Smooth muscle cell of the pulmonary artery (primary cell): Measurements from ENCODE around the gene MAGOHB. TPM values are rescaled to one million over a fixed set of nuclear protein-coding genes. Genes with fewer than 3 reads are reported as not detected.

Experiments used
- total RNA-seq: library from RNA; depleted of rRNA; stranded (reverse); fragments of >200 nt; gene quantifications from 2 replicates; pipeline ENCODE4 v1.2.3, GENCODE V29; 2014

MAGOHB gene
- 18.1 and 20.1 TPM in 2 replicates for total RNA-seq

GRCh38 chr12:10613349-10614055 lies at the start of gene MAGOHB:
TSS of gene MAGOHB (minus strand) at chr12:10613609. CDS start at chr12:10613532, 77 bp downstream.

Other genes with a start within 250 kb of the MAGOHB start
- gene KLRK1, start 223.6 kb downstream of the MAGOHB start, total RNA-seq: not detected in 2 replicates
- gene KLRC4, start 203.9 kb downstream of the MAGOHB start, total RNA-seq: not detected in 2 replicates
- not detected in 2 replicates for gene KLRC3, start 193.0 kb downstream of the MAGOHB start, total RNA-seq
- not detected in 2 replicates for gene KLRC2, start 177.6 kb downstream of the MAGOHB start, total RNA-seq
- not detected in 2 replicates for gene KLRC1, start 160.2 kb downstream of the MAGOHB start, total RNA-seq
- 0.65 and 14.8 TPM in 2 replicates for gene EIF2S3B, start 107.7 kb downstream of the MAGOHB start, total RNA-seq
- gene STYK1, start 60.4 kb upstream of the MAGOHB start, total RNA-seq: 0.53 and 2.3 TPM in 2 replicates
- 116 and 139 TPM in 2 replicates for gene YBX3, start 109.7 kb upstream of the MAGOHB start, total RNA-seq
- not detected in 2 replicates for gene TAS2R7, start 189.0 kb upstream of the MAGOHB start, total RNA-seq
- not detected in 2 replicates for gene TAS2R8, start 193.7 kb upstream of the MAGOHB start, total RNA-seq
- not detected in 2 replicates for gene TAS2R9, start 196.6 kb upstream of the MAGOHB start, total RNA-seq
- gene TAS2R10, start 212.7 kb upstream of the MAGOHB start, total RNA-seq: 0.83 and 1.2 TPM in 2 replicates
- gene PRR4, start 235.9 kb upstream of the MAGOHB start, total RNA-seq: 0.73 and 1.2 TPM in 2 replicates